SU-DHL-6 (cell line): ENCODE results near the gene SNX10.

ENCODE experiments used
- CTCF ChIP-seq: fragments of 200-600 bp; sonication (generic); IDR thresholded peaks from one replicate; pipeline ENCODE4 v1.5.1; 2017; ENCODE audit warnings: antibody characterized with exemption, mild to moderate bottlenecking, low read length, moderate library complexity; ENCODE audit not compliant: insufficient read depth, poor library complexity, severe bottlenecking
- EZH2phosphoT487 ChIP-seq: fragments of 200-600 bp; sonication (generic), shearing (Covaris generic); conservative IDR thresholded peaks from 2 replicates; pipeline ENCODE4 v1.6.1; 2018; ENCODE audit warnings: mild to moderate bottlenecking, antibody characterized with exemption, low read length, moderate library complexity, mixed read lengths

GRCh38 chr7:26328498-26329390 lies 37.1 kb downstream of the SNX10 start:
- TF ChIP-seq CTCF (no peak), EZH2phosphoT487 (no peak)
